ENCODE results near the gene AGTPBP1.
"Not testable (repeated sequence)": the region's sequence is repeated elsewhere in the genome, so short reads cannot be mapped to it uniquely, and the experiment has no call there.

Gene AGTPBP1, protein sequence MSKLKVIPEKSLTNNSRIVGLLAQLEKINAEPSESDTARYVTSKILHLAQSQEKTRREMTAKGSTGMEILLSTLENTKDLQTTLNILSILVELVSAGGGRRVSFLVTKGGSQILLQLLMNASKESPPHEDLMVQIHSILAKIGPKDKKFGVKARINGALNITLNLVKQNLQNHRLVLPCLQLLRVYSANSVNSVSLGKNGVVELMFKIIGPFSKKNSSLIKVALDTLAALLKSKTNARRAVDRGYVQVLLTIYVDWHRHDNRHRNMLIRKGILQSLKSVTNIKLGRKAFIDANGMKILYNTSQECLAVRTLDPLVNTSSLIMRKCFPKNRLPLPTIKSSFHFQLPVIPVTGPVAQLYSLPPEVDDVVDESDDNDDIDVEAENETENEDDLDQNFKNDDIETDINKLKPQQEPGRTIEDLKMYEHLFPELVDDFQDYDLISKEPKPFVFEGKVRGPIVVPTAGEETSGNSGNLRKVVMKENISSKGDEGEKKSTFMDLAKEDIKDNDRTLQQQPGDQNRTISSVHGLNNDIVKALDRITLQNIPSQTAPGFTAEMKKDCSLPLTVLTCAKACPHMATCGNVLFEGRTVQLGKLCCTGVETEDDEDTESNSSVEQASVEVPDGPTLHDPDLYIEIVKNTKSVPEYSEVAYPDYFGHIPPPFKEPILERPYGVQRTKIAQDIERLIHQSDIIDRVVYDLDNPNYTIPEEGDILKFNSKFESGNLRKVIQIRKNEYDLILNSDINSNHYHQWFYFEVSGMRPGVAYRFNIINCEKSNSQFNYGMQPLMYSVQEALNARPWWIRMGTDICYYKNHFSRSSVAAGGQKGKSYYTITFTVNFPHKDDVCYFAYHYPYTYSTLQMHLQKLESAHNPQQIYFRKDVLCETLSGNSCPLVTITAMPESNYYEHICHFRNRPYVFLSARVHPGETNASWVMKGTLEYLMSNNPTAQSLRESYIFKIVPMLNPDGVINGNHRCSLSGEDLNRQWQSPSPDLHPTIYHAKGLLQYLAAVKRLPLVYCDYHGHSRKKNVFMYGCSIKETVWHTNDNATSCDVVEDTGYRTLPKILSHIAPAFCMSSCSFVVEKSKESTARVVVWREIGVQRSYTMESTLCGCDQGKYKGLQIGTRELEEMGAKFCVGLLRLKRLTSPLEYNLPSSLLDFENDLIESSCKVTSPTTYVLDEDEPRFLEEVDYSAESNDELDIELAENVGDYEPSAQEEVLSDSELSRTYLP

GRCh38 chr9:85741875-85742596 lies at the start of gene AGTPBP1:
TSS of gene AGTPBP1 (minus strand) at chr9:85741954. CDS start at chr9:85712533, 29,421 bp downstream.
- DNase-seq, result peak; percentile 95

- peak; percentile 3 for DNase-seq
These were observed 44.4 kb upstream of the AGTPBP1 start for GRCh38 chr9:85786116-85786515.

GRCh38 chr9:85773844-85774243 lies 32.1 kb upstream of the AGTPBP1 start:
- not testable (repeated sequence) for DNase-seq

GRCh38 chr9:85761802-85762201 lies 20.0 kb upstream of the AGTPBP1 start:
- not testable (repeated sequence) for DNase-seq

GRCh38 chr9:85757716-85758115 lies 16.0 kb upstream of the AGTPBP1 start:
- not testable (repeated sequence) for DNase-seq

DNA sequence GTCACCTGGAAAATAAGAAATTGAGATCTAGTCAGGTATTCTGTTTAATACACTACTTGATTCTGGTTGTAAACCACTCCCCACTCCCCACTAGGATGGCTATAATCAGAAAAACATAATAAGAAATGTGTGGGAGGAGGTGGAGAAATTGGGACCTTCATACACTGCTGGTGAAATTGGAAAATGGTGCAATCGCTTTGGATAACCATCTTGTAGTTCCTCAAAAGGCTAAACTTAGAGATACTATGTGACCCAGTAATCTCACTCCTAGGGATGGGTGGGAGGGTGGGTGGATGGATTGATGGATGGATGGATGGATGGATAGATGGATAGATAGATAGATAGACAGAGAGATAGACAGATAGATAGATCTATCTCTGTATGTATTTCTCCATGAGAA lies 14.5 kb upstream of the AGTPBP1 start:
- not testable (repeated sequence) for DNase-seq

GRCh38 chr9:85746309-85746708 lies 4.6 kb upstream of the AGTPBP1 start:
- DNase-seq, result no peak

- no peak for DNase-seq
These were observed 3.4 kb upstream of the AGTPBP1 start for GRCh38 chr9:85745203-85745602.

DNA sequence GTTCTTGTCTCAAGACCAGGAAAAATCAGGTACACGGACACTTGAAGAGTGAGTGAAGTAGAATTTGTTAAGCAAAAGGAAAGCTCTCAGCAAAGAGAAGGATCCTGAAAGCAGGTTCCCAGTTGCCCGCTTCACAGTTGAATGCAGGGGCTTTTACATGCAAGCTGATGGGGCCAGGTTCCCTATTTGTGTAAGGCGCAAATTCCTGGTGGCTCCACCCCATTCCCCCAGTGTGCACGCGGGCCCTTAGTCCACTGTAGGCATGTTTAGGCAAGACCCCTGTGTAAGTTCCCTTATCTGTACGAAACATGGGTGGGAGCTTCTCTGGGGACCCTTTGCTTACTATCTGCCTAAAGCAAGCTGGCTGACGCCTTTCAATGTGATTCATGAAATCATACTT lies 2.7 kb upstream of the AGTPBP1 start:
- DNase-seq, result no peak

DNA sequence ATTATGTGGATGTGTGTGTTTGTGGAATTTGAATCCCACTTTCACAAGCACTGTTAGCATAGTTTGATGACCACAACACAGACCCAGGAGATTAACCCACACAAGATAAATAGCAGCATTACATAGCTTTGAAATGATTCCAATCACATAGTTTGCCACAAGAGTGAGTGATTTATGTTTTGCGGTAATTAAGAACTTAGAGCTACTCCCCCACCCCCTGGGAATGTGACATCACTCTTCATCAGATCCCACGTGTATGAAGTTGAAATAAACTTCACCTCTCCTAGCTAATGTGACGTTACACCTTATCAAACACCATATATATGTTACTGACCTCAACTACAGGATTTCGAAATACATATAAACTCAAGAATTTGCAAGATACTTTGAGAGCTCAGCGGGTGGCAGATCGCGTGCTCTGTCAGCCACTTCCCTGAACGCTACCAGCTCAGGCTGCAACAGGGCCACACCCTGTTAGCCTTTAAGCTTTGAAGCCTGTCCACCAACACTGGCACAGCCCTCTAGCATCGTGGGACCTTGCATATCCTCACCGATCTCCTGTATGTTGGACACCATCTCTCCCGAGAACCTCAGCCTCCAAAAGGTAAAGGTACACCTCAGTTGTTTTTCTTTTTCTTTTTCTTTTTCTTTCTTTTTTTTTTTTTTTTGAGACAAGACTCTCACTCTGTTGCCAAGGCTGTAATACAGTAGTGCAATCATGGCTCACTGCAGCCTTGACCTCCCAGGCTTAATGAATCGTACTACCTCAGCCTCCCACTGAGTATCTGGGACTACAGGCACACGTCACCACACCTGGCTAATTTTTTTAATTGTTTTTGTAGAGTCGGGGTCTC lies 1.7 kb upstream of the AGTPBP1 start:
- DNase-seq, result no peak

DNA sequence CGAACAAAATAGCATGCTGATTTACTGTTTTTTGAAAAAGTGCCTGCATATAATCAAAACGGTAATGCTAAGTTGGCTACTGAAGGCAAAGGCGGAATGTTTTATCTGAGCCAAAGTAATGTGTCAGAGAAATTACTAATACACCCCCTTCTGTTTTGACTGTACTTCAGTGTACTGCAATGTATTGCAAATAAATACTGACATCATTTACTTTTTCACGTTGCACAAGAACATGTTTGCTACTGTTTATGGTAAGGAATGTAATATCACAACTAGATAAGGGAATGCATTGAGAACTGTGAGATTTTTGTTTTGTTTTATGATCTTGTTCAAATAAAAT lies 813 bp upstream of the AGTPBP1 start:
- no peak for DNase-seq

GRCh38 chr9:85741095-85741874 lies 469 bp downstream of the AGTPBP1 start:
- peak; percentile 47 for DNase-seq

GRCh38 chr9:85740787-85741094 lies 1.0 kb downstream of the AGTPBP1 start:
- DNase-seq, result no peak

GRCh38 chr9:85738509-85738908 lies 3.2 kb downstream of the AGTPBP1 start:
- no peak for DNase-seq

DNA sequence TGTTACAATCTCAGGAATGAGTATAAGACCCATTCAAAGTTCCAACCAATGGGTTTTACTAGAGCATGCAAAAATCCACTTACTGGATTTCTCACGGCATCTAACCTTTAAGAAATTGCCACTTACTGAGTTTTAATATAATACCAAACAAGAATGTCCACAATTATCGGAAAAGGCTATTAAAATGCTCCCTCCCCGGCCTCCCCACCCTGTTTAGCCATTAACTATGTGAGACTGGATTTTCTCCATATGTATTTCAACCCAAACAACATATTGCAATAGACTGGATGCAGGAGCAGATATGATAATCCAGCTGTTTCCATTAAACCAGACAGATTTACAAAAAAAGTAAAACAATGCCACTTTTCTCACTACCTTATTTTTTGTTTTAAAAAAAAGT lies 4.1 kb downstream of the AGTPBP1 start:
- DNase-seq, result no peak

GRCh38 chr9:85730916-85731630 lies 10.7 kb downstream of the AGTPBP1 start:
- no peak for DNase-seq

DNA sequence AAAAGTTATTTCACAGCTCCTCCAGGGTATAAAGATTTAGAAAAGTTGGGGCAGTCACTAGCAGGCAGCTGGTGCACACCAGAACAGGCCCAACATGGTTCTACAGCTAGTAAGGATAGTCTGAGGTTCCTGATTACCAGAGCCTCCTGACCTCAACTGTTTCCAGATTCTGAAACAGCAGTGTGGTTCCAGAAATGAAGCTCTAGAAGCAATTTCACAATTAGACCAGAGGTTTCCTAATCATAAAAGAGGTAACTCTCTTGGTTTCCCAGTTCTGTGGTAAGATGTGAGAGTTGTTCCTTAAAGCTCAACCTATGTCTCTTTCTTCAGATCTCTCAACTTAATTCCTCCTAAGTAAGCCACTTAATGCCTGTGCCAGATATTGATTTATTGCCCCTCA lies 11.9 kb downstream of the AGTPBP1 start:
- no peak for DNase-seq

DNA sequence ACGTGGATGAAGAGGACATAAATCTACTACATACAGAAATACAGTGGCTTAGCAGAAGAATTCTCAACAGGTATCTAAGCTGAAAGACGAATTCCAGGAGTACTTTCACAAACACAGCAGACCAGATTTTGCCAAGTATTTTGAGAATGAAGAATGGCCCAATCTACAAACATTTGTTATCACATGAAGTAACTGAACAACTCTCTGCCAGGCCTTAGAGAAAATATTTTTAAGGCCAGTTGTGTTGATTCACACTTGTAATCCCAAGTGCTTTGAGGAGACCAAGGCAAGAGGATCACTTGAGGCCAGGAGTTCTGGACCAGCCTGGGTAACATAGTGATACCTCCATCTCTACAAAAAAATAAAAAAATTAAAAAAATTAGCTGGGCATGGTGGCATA lies 14.3 kb downstream of the AGTPBP1 start:
- no peak for DNase-seq

GRCh38 chr9:85726737-85727136 lies 15.0 kb downstream of the AGTPBP1 start:
- no peak for DNase-seq

DNA sequence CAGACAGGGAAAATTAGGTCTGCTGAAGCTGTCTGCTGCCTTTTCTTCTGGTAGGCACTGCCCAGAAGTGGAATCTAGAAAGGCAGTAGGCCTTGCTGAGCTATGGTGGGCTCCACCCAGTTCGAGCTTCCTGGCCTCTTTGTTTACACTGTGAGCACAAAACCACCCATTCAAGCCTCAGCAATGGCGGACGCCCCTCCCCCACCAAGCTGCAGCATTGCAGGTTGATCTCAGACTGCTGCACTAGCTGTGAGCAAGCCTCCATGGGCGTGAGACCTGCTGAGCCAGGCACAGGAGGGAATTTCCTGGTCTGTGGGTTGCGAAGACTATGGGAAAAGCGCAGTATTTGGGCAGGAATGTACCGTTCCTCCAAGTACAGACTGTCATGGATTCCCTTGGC lies 18.5 kb downstream of the AGTPBP1 start:
- peak; percentile 49 for DNase-seq
